ENCODE measurements around the gene THUMPD3. TPM values are rescaled to one million over a fixed set of nuclear protein-coding genes. Genes with fewer than 3 reads are reported as not detected.

The THUMPD3 gene
- total and polyA plus RNA-seq, 9 of the 15 experiments (the other 6 are each of a cell fraction or from before 2014, with no cell fraction given) = 58.3 to 132 (median 113) TPM

- TF ChIP-seq RAD51 (IDR thresholded peaks at IDR 0.05; ENCODE audit: borderline replicate concordance, low read depth) (no peak), SMARCB1 (IDR thresholded peaks at IDR 0.05; ENCODE audit: insufficient read length, low read depth) (no peak), POLR3A (IDR thresholded peaks at IDR 0.05; ENCODE audit: borderline replicate concordance, extremely low read depth, insufficient read depth, insufficient read length) (no peak), HDGF (IDR thresholded peaks at IDR 0.05) (no peak; the same call in 1 of the 2 replicates), GATA2 (CRISPR knock-in tag; IDR thresholded peaks at IDR 0.05) (no peak), ZNF512 (tag; IDR thresholded peaks at IDR 0.05) (no peak), EHMT2 (IDR thresholded peaks at IDR 0.05) (peak; percentile 75), ZHX1 (conservative IDR thresholded peaks at IDR 0.05; ENCODE audit: low read length) (peak; percentile 44; the same call in 1 of the 2 replicates), ILK (tag; IDR thresholded peaks at IDR 0.05; ENCODE audit: borderline replicate concordance, low read depth) (no peak), POLR2A (conservative IDR thresholded peaks at IDR 0.05) (no peak), HDAC1 (IDR thresholded peaks at IDR 0.05) (peak in 1 of 2 experiments; percentile 83; a peak in 2 of 4 replicates), MEIS2 (IDR thresholded peaks at IDR 0.05; ENCODE audit: partially characterized antibody) (peak; percentile 63), CHCHD3 (CRISPR knock-in tag; IDR thresholded peaks at IDR 0.05) (no peak), ARID2 (IDR thresholded peaks at IDR 0.05) (peak; percentile 53), PHF21A (IDR thresholded peaks at IDR 0.05; ENCODE audit: borderline replicate concordance, low read depth) (0 out of 2 replicates have a peak, but pooled peaks have one; percentile 50), ZNF165 (CRISPR knock-in tag; IDR thresholded peaks at IDR 0.05; ENCODE audit: borderline replicate concordance) (no peak), IFI16 (CRISPR knock-in tag; IDR thresholded peaks at IDR 0.05) (no peak), ZBTB12 (CRISPR knock-in tag; IDR thresholded peaks at IDR 0.05) (no peak), LCOR (CRISPR knock-in tag; IDR thresholded peaks at IDR 0.05) (0 out of 2 replicates have a peak, but pooled peaks have one; percentile 34), CBFB (CRISPR knock-in tag; IDR thresholded peaks at IDR 0.05) (no peak), PHF8 (IDR thresholded peaks at IDR 0.05; ENCODE audit: borderline replicate concordance, low read length) (no peak), HBP1 (CRISPR knock-in tag; IDR thresholded peaks at IDR 0.05) (no peak)
These were observed 39.8 kb downstream of the THUMPD3 start (continued) for GRCh38 chr3:9402410-9403228.
